ENCODE measurements around the gene FBXL13.

The FBXL13 gene

GRCh38 chr7:102992938-102993717, 81.5 kb downstream of the FBXL13 start:
- TF ChIP-seq CTCF (IDR thresholded peaks at IDR 0.05; ENCODE audit: extremely low read depth, insufficient read depth, missing control alignments) = no peak
- in situ Hi-C loops (cut with MboI; ENCODE audit: low pct_unique_long_range_greater_than_20kb, low sequenced_read_pairs, unreplicated experiment) = no loop called here

GRCh38 chr7:102992509-102992937, 82.1 kb downstream of the FBXL13 start:
- no peak for DNase-seq (ENCODE audit: low spot score)
- in situ Hi-C loops (cut with MboI; ENCODE audit: low pct_unique_long_range_greater_than_20kb, low sequenced_read_pairs, unreplicated experiment) = no loop called here
- TF ChIP-seq CTCF (IDR thresholded peaks at IDR 0.05; ENCODE audit: extremely low read depth, insufficient read depth, missing control alignments) = no peak

More at GRCh38 chr7:102992938-102993717, 81.5 kb downstream of the FBXL13 start:
- no peak for DNase-seq (ENCODE audit: low spot score)

GRCh38 chr7:102991540-102992214, 82.9 kb downstream of the FBXL13 start:
- no peak for DNase-seq (ENCODE audit: low spot score)
- TF ChIP-seq CTCF (IDR thresholded peaks at IDR 0.05; ENCODE audit: extremely low read depth, insufficient read depth, missing control alignments) = no peak
- in situ Hi-C loops (cut with MboI; ENCODE audit: low pct_unique_long_range_greater_than_20kb, low sequenced_read_pairs, unreplicated experiment) = no loop called here

GRCh38 chr7:102991077-102991539, 83.5 kb downstream of the FBXL13 start:
- in situ Hi-C loops (cut with MboI; ENCODE audit: low pct_unique_long_range_greater_than_20kb, low sequenced_read_pairs, unreplicated experiment) = no loop called here
- DNase-seq (ENCODE audit: low spot score) = no peak
- TF ChIP-seq CTCF (IDR thresholded peaks at IDR 0.05; ENCODE audit: extremely low read depth, insufficient read depth, missing control alignments) = no peak

GRCh38 chr7:102990642-102991041, 84.0 kb downstream of the FBXL13 start:
- TF ChIP-seq CTCF (IDR thresholded peaks at IDR 0.05; ENCODE audit: extremely low read depth, insufficient read depth, missing control alignments) = no peak
- in situ Hi-C loops (cut with MboI; ENCODE audit: low pct_unique_long_range_greater_than_20kb, low sequenced_read_pairs, unreplicated experiment) = no loop called here
- DNase-seq (ENCODE audit: low spot score) = no peak

GRCh38 chr7:102988631-102989560, 85.7 kb downstream of the FBXL13 start:
- TF ChIP-seq CTCF (IDR thresholded peaks at IDR 0.05; ENCODE audit: extremely low read depth, insufficient read depth, missing control alignments) = no peak
- in situ Hi-C loops (cut with MboI; ENCODE audit: low pct_unique_long_range_greater_than_20kb, low sequenced_read_pairs, unreplicated experiment) = no loop called here

More at GRCh38 chr7:102988631-102989560, 85.7 kb downstream of the FBXL13 start:
- no peak for DNase-seq (ENCODE audit: low spot score)
